Hippocampal formation (tissue), 2 donors: ENCODE results near the gene LRRC75A.
"Not testable (repeated sequence)": the region's sequence is repeated elsewhere in the genome, so short reads cannot be mapped to it uniquely, and the experiment has no call there.

Experiments used
- DNase-seq, 2 donors: peaks; one replicate each; lab custom pipeline; 2025; lab: John Stamatoyannopoulos, UW

The LRRC75A gene

DNA sequence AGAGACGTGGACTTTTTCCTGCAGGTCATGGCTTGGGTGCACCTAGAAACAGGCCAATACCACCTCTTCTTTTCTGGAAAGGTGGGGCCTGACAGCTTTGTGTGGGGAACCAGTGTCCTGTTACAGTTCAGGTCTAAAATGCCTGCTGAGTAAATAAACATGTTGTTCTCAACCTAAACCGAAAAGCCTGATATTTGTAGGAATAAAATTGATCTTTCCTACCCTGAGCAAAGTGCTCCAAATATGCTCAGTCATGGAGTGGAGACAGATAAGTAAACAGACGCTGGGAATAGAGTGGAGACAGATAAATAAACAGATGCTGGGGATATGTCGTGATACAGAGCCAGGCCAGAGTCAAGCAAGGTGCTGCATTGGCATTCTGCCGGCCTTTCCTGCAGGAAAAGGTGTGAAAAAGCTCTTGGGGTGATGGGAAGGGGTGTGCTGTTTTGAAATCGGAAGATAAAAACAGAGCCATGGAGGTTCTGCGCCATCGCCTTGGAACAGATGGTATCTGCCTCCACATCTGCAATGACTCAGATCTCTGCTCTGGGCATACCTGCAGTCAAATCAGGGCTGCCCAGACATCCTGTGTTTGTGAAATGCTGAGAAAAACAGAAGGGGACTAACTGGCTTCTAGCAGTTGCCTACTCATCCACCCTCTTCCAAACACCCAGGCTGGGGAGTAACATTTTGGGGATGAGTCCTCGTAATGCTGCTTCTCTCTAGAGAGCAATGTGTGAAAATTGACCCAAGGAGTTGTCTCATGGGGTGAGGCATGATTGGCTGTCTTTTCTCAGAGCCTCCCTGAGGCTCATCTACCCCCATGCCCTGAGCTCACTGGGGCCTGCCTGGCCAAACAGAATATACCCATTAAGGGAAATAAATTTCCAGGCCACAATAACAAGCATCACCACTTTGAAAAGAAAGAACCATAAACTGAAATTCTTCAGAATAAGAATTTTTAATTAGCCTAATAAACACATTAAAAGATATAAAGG, 93.4 kb downstream of the LRRC75A start:
- no peak for DNase-seq

GRCh38 chr17:16396693-16397092, 95.3 kb downstream of the LRRC75A start:
- not testable (repeated sequence) for DNase-seq

- not testable (repeated sequence) for DNase-seq
Measured at GRCh38 chr17:16395887-16396286, 96.1 kb downstream of the LRRC75A start.

DNA sequence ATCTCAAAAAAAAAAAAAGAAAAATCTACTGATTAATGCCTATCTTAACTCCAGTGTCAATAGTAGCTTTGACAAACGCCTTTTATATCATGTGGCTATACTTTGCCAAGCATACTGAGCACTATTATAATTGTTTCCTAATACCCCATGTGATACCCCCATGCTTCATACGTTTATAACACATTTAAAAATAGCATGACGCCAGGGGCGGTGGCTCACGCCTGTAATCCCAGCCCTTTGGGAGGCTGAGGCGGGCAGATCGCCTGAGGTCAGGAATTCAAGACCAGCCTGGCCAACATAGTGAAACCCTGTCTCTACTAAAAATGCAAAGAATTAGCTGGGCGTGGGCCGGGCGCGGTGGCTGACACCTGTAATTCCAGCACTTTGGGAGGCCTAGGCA, 99.5 kb downstream of the LRRC75A start:
- DNase-seq: not testable (repeated sequence)
